Right kidney (tissue), 1 donor: Measurements from ENCODE around the gene SLC46A1.

Source experiments
- DNase-seq: peaks from one replicate; pipeline ENCODE4 v3.0.0-alpha.2; 2016

Gene SLC46A1

GRCh38 chr17:28384281-28385036 is 21.6 kb downstream of the SLC46A1 start:
- peak; percentile 70 for DNase-seq

DNA sequence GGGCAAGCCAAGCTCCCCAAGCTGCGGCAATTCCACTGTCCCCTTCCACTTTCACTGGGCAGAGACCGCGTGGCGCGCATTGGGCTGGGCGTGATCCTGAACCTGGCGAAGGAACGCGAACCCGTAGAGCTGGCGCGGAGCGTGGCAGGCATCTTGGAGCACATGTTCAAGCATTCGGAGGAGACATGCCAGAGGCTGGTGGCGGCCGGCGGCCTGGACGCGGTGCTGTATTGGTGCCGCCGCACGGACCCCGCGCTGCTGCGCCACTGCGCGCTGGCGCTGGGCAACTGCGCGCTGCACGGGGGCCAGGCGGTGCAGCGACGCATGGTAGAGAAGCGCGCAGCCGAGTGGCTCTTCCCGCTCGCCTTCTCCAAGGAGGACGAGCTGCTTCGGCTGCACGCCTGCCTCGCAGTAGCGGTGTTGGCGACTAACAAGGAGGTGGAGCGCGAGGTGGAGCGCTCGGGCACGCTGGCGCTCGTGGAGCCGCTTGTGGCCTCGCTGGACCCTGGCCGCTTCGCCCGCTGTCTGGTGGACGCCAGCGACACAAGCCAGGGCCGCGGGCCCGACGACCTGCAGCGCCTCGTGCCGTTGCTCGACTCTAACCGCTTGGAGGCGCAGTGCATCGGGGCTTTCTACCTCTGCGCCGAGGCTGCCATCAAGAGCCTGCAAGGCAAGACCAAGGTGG is 24.7 kb downstream of the SLC46A1 start:
- DNase-seq, result peak; percentile 76

DNA sequence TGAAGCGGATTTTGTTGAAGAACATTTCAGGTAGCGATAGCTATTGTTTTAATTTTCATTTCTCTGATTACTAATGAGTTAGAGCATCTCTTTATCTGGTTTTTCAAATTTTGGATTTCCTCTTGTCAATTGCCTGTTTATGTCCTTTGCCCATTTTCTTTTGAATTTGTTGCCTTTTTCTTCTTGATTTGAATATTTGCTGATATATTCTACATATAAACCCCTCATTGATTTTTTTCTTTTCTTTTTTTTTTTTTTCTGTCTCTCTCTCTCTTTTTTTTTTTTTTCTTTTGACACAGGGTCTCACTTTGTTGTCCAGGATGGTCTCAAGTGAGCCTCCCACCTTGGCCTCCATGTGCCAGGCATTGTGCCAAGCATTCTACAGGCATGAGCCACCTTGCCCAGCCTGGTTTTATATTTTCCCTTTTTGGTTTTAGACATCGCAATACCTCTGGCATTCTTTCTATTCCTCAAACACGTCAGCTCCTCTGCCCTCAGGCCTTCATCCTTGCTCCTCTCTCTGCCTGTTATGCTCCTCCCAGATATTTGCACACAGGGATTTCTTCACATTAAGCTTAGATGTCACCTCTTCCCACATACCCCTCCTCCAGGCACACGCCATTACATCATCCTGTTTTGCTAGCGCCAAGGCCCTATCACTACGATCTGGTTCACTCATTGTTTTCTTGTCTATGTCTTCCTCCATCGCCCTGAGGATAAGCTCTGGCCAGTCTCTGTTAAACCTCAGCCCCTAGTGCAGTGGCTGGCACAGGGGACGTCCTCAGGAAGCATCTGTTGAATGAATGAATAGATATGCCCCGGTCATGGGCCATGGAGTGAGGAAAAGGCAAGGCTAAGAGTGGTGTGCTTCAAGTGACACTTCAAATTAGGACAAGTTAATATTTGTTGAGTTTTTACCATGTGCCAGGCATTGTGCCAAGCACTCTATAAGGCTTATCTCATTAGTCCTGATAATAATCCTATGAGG is 25.9 kb downstream of the SLC46A1 start:
- no peak for DNase-seq

GRCh38 chr17:28372945-28373274 is 33.1 kb downstream of the SLC46A1 start:
- DNase-seq, result no peak

DNA sequence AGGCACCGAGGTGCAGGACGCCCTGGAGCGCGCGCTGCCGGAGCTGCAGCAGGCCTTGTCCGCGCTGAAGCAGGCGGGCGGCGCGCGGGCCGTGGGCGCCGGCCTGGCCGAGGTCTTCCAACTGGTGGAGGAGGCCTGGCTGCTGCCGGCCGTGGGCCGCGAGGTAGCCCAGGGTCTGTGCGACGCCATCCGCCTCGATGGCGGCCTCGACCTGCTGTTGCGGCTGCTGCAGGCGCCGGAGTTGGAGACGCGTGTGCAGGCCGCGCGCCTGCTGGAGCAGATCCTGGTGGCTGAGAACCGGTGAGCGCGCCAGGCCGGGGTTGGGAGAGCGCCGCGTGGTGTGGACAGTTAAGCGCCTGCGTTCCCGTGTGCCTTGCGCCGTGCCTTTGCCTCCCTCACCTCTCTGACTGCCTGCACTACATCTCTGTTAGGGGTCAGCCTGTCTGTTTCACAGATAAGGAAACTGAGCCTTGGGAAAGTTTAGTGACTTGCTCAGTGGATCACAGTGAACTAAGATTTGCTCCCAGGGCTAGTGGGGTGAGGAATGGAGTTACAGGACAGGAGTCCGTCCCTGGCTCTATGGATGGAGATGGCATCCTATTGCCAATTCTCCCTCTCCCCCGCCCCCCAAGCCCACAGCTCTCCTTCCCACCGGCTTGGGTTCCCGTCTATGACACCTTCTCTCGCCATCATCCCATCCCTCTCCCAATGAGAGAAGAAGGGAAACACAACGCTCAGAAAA is 33.6 kb downstream of the SLC46A1 start:
- DNase-seq, result peak; percentile 77

GRCh38 chr17:28371245-28372202 is 34.5 kb downstream of the SLC46A1 start, which contains the start of gene SARM1:
Gene SARM1, plus strand, starts transcription at chr17:28371694. Its CDS starts 339 bp downstream, at chr17:28372033.
- DNase-seq, result peak; percentile 80

GRCh38 chr17:28370744-28371103 is 35.3 kb downstream of the SLC46A1 start:
- DNase-seq, result no peak

- DNase-seq, result no peak
Measured at GRCh38 chr17:28370035-28370743, 35.8 kb downstream of the SLC46A1 start, which contains the start of gene VTN. Gene VTN, minus strand, starts transcription at chr17:28370307. Its CDS starts 104 bp downstream, at chr17:28370203.

DNA sequence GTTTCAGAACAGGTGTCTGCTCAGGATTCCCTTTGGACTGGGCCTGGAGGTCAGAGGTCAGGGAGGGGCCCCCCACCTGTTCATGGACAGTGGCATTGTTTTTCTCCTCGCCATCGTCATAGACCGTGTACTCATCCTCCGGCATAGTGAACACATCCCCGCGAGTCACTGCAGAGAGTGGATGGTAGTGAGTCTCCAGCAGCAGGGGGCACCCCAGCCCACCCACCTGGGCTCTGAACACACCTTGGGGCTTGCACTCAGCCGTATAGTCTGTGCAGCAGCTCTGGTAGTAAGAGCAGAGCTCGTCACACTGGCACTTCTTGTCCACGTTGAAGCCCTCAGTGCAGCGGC is 36.4 kb downstream of the SLC46A1 start:
- DNase-seq, result no peak

- DNase-seq, result no peak
Measured at GRCh38 chr17:28368915-28369683, 36.9 kb downstream of the SLC46A1 start.

GRCh38 chr17:28368306-28368831 is 37.6 kb downstream of the SLC46A1 start:
- no peak for DNase-seq

GRCh38 chr17:28367641-28368305 is 38.2 kb downstream of the SLC46A1 start:
- no peak for DNase-seq

- no peak for DNase-seq
Measured at GRCh38 chr17:28366605-28367004, 39.4 kb downstream of the SLC46A1 start.

- no peak for DNase-seq
Measured at GRCh38 chr17:28365487-28365886, 40.5 kb downstream of the SLC46A1 start.

GRCh38 chr17:28364665-28365363 is 41.2 kb downstream of the SLC46A1 start, which contains the start of gene SEBOX:
Gene SEBOX, minus strand, starts transcription at chr17:28365199. Its CDS starts 48 bp downstream, at chr17:28365151.
- no peak for DNase-seq

DNA sequence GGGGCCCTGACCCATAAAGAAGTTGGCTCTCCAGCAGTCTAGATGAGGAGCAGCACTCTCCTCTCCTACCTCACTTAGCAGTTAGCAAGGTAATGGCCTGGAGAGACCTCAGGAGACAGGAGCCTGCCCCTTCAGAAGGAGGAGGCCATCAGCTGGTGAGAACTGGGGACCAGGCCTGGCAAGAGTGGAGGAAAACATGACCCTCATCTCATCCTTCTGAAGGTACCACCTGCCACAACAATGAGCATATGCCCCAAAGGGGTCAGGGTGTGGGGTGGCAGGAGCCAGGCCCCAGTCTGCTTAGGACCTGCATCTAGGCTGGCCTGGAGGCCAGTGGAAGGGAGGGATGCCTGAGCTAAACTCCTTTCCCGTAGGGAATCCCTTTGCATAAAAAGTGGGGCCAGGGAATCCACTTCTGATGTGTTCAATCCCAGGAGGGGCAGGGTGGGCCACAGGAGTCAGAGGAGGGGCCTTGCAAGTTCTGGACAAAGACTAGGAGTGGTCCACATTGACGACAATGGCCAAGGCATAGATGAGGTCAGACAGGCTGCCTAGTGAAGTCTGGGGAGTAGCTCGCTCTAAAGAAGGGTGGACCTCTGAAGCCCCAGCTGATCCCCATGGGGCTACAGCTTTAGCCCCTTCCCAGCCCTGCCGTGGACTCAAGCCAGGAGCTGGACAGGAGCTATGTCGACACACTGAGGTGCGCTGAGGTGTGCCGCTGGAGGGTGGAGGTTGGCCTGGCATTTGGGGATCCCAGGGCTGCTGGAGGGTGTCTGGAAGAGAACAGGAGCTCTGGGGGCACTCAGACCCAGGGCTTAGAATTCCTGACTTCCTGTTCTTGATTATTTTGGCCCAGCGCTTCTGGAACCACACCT is 42.0 kb downstream of the SLC46A1 start:
- DNase-seq, result no peak

- DNase-seq, result no peak
Measured at GRCh38 chr17:28363186-28363585, 42.8 kb downstream of the SLC46A1 start.
